WI38 (cell line): ENCODE data around the gene FIGLA.

Experiments used
- H3K4me3 ChIP-seq: 2 replicates; pipeline ENCODE4 v1.5.1; 2011; ENCODE audit warnings: low read depth, mild to moderate bottlenecking, control low read depth, low read length
- CTCF ChIP-seq: IDR thresholded peaks from 2 replicates; pipeline ENCODE4 v1.5.1; 2012; ENCODE audit warnings: low read depth, mild to moderate bottlenecking, control low read depth, low read length

FIGLA gene

GRCh38 chr2:70759446-70759845 lies 31.0 kb downstream of the FIGLA start:
- no peak overlapping the region for H3K4me3 ChIP-seq
- TF ChIP-seq CTCF = no peak

- H3K4me3 ChIP-seq = no peak overlapping the region
- no peak for TF ChIP-seq CTCF
Observed at GRCh38 chr2:70757966-70758365, 32.5 kb downstream of the FIGLA start.

- TF ChIP-seq CTCF = no peak
- no peak overlapping the region for H3K4me3 ChIP-seq
Observed at GRCh38 chr2:70757360-70757759, 33.1 kb downstream of the FIGLA start.

- TF ChIP-seq CTCF = no peak
- H3K4me3 ChIP-seq = no peak overlapping the region
Observed at GRCh38 chr2:70756128-70756527, 34.3 kb downstream of the FIGLA start.

GRCh38 chr2:70753902-70754301 lies 36.5 kb downstream of the FIGLA start:
- no peak for TF ChIP-seq CTCF
- H3K4me3 ChIP-seq = no peak overlapping the region

GRCh38 chr2:70753031-70753430 lies 37.4 kb downstream of the FIGLA start:
- no peak overlapping the region for H3K4me3 ChIP-seq
- TF ChIP-seq CTCF = no peak

GRCh38 chr2:70752396-70752795 lies 38.0 kb downstream of the FIGLA start:
- no peak overlapping the region for H3K4me3 ChIP-seq
- no peak for TF ChIP-seq CTCF
